Measurements from ENCODE around the gene TUBA3C.
"Not testable (repeated sequence)": the region's sequence is repeated elsewhere in the genome, so short reads cannot be mapped to it uniquely, and the experiment has no call there.

TUBA3C gene

GRCh38 chr13:19181621-19182485, at the start of gene TUBA3C:
TUBA3C (minus strand) TSS chr13:19181824; CDS start chr13:19181747, 77 bp downstream.
- no peak for DNase-seq (ENCODE audit: low spot score)

GRCh38 chr13:19207413-19207812, 25.8 kb upstream of the TUBA3C start:
- not testable (repeated sequence) for DNase-seq (ENCODE audit: low spot score)

GRCh38 chr13:19192622-19193021, 11.0 kb upstream of the TUBA3C start:
- DNase-seq (ENCODE audit: low spot score): not testable (repeated sequence)

GRCh38 chr13:19189911-19190310, 8.3 kb upstream of the TUBA3C start:
- not testable (repeated sequence) for DNase-seq (ENCODE audit: low spot score)

GRCh38 chr13:19189368-19189767, 7.7 kb upstream of the TUBA3C start:
- not testable (repeated sequence) for DNase-seq (ENCODE audit: low spot score)

GRCh38 chr13:19185865-19186645, 4.4 kb upstream of the TUBA3C start:
- no peak for DNase-seq (ENCODE audit: low spot score)

- no peak for DNase-seq (ENCODE audit: low spot score)
Observed at GRCh38 chr13:19185086-19185864, 3.7 kb upstream of the TUBA3C start.

- no peak for DNase-seq (ENCODE audit: low spot score)
Observed at GRCh38 chr13:19184176-19184575, 2.6 kb upstream of the TUBA3C start.

GRCh38 chr13:19183676-19184075, 2.1 kb upstream of the TUBA3C start:
- DNase-seq (ENCODE audit: low spot score): no peak

- no peak for DNase-seq (ENCODE audit: low spot score)
Observed at GRCh38 chr13:19182536-19182935, 912 bp upstream of the TUBA3C start.

- DNase-seq (ENCODE audit: low spot score): no peak
Observed at GRCh38 chr13:19181021-19181620, 503 bp downstream of the TUBA3C start.

- DNase-seq (ENCODE audit: low spot score): no peak
Observed at GRCh38 chr13:19179916-19180315, 1.7 kb downstream of the TUBA3C start.

- no peak for DNase-seq (ENCODE audit: low spot score)
Observed at GRCh38 chr13:19178901-19179593, 2.6 kb downstream of the TUBA3C start.

- not testable (repeated sequence) for DNase-seq (ENCODE audit: low spot score)
Observed at GRCh38 chr13:19176981-19177776, 4.4 kb downstream of the TUBA3C start.

GRCh38 chr13:19173752-19174151, 7.9 kb downstream of the TUBA3C start:
- DNase-seq (ENCODE audit: low spot score): no peak

GRCh38 chr13:19172647-19173030, 9.0 kb downstream of the TUBA3C start:
- DNase-seq (ENCODE audit: low spot score): no peak

GRCh38 chr13:19172007-19172646, 9.5 kb downstream of the TUBA3C start:
- DNase-seq (ENCODE audit: low spot score): no peak

GRCh38 chr13:19171563-19171962, 10.1 kb downstream of the TUBA3C start:
- DNase-seq (ENCODE audit: low spot score): no peak

GRCh38 chr13:19169991-19170390, 11.6 kb downstream of the TUBA3C start:
- DNase-seq (ENCODE audit: low spot score): no peak

GRCh38 chr13:19169496-19169895, 12.1 kb downstream of the TUBA3C start:
- no peak for DNase-seq (ENCODE audit: low spot score)
